Measurements from ENCODE around the gene ZNF774.
A peak's percentile ranks its signal among the peaks of the same experiment; 100 is the strongest.
"Not testable (repeated sequence)": the region's sequence is repeated elsewhere in the genome, so short reads cannot be mapped to it uniquely, and the experiment has no call there.

Gene ZNF774

GRCh38 chr15:90352107-90352893 lies at the start of gene ZNF774:
Gene ZNF774, plus strand, starts transcription at chr15:90352284. Its CDS starts 2,377 bp downstream, at chr15:90354661.
- DNase-seq (ENCODE audit: low spot score): peak; percentile 98

- not testable (repeated sequence) for DNase-seq (ENCODE audit: low spot score)
Measured at GRCh38 chr15:90305355-90305754, 46.7 kb upstream of the ZNF774 start.

GRCh38 chr15:90305932-90306331 lies 46.2 kb upstream of the ZNF774 start:
- DNase-seq (ENCODE audit: low spot score): no peak

DNA sequence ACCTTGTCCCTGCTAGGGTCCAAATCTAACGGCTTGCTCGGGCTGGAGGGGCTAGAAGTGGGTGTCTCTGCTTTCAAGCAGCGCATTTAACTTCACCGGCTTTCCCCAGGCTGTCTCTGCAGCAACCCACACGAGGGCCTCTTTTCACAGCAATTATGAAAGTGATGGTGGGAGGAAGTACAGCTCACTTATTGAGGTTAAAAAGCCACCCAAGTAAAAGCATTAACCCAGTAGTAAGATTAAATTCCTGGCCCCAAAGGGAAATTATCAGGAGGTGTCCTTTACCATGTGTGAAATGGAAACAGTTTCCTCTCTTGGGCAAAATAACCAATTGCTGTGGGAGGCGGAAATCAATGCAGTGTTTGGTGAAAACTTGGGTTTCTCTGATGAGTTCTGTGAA lies 45.5 kb upstream of the ZNF774 start:
- DNase-seq (ENCODE audit: low spot score): peak; percentile 77

DNA sequence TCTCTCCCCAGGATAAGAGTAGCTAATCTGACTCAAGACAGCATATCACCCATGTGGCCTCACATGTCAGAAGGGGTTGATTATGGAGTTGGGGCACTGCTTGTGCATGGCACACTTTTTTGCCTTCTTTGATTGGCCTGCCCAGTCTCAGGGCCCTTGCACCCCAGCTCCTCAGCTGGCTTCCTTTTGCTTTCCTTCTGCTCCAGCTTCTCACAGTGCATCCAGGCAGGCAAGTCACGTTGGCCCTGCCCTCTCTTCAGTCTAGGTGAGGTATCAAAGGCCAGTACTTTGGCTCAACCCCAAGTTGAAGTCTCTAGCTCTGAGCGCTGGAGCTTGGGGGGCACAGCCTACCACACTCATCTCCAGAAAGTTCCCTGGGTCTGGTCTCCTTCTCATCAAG lies 44.4 kb upstream of the ZNF774 start:
- DNase-seq (ENCODE audit: low spot score): no peak

- no peak for DNase-seq (ENCODE audit: low spot score)
Measured at GRCh38 chr15:90309020-90309419, 43.1 kb upstream of the ZNF774 start.

DNA sequence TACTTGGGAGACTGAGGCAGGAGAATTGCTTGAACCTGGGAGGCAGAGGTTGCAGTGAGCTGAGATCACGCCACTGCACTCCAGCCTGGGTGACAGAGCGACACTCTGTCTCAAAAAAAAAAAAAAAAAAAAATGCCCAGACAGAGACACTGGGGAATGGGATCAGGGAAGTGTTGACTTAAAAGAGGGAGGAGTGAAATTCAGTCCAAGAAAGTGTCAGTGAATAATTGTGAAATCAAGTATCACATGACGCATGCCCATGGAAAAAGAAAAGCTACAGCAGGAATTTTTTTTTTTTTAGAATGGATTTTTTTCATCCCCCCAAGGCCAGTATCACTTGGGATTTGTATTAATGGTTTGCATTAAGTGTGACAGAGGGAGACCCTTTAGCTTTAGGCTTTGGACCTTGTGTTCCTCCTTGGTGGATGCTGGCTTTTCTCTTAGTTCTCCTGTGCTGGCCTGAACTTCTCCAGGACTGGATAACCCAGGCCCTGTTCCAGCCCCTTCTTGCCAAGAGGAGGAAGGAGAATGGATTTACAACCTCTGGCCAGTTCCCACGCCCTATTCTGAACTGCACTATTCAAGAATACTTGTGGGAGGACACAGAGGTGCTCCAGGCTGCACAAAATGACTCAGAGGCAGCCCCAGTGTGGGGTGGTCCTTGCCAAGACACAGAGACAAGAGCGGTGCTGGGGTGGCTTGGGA lies 36.7 kb upstream of the ZNF774 start:
- DNase-seq (ENCODE audit: low spot score): no peak

DNA sequence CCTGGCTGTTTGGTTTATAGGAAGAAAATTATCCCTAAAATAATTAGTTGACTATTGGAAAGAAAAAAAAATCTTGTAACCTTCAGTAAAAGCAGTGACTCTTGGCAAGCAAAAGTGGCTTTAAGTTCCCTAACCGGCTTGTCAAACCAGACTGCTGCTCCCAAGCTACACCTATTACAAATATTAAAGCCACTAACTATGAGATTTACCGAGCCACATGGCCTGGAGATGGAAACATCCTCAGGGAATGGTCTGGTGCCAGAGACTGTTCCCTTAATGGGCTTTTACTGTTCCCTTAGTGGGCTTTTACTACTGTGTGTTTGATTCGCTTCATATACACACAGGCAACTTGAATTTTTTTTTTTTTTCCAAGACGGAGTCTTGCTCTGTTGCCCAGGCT lies 35.9 kb upstream of the ZNF774 start:
- DNase-seq (ENCODE audit: low spot score): no peak

GRCh38 chr15:90318591-90318990 lies 33.5 kb upstream of the ZNF774 start:
- DNase-seq (ENCODE audit: low spot score): no peak

DNA sequence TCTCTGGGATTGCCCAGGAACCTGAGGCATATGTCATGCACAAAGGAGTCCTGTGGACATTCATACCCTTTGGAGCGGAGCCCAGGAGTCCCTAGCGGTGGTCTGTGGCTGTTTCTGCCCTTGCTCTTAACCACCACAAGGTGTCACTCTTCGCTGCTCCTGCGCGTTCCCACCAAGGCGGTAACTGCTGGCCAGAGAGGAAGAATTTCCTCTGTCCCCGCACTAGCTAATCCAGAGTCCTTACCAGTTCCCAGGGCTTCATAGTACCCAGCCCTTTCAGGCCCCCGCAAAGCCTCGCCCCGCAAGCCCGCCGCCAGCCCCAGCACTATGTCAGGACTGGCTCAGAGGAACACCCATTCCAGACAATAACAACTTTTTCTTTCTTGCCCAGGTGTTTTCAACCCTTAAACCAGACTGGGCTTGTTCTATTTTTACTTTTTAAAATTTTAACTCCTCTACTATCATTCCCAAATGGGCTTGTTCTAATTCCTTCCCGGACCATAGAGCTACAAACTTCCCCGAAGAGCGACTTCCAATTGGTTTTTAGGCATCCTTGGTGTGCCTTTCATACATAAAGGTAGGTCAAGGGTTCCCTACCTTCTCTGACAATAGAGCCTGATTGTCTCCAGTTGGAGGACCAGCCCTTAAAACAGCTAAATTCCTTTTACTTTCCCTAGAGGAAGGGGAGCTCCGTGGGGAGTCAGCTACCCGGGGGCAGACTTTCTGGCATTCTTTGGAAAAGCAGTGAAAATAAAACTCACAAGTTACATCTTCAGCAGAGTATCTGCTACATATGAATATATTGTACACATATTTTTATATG lies 31.8 kb upstream of the ZNF774 start:
- DNase-seq (ENCODE audit: low spot score): peak; percentile 77

DNA sequence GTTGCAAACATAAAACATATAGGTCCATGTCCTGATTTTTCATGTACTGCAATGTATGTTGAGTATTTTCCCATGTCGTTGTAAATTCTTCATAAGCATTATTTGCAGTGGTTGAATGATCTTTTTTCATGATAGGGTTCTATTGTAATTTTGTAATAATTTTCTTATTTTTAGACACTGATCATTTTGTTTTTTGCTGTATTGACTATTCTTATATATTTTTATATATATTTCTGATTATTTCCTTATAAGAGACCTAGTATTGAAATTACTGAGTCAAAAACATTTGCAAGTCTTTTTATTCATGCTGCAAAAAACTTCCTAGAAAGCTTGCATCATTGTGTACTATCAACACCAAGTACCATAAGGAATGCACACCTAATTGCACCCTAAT lies 31.2 kb upstream of the ZNF774 start:
- DNase-seq (ENCODE audit: low spot score): no peak

GRCh38 chr15:90322538-90322937 lies 29.5 kb upstream of the ZNF774 start:
- DNase-seq (ENCODE audit: low spot score): no peak

DNA sequence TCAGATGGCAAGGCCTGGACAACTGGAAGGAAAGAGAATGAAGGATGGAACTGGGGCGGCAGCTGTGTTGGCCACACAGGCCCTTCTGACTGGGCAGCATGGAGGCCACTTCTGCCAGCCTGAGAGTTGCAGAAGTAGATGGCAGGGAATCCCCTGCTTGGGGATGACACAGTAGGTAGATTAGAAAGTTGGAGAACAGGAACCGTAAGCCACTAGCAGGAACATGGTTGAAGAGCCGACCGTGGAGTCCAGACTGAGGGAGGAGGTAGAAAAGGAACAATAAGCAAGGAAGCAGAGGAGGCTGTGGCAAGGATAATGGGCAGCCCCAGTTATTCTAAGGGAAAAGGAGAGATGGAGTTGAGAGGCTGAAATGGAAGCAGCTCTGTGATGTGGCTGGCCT lies 26.4 kb upstream of the ZNF774 start:
- DNase-seq (ENCODE audit: low spot score): no peak

- DNase-seq (ENCODE audit: low spot score): no peak
Measured at GRCh38 chr15:90326441-90326840, 25.6 kb upstream of the ZNF774 start.

DNA sequence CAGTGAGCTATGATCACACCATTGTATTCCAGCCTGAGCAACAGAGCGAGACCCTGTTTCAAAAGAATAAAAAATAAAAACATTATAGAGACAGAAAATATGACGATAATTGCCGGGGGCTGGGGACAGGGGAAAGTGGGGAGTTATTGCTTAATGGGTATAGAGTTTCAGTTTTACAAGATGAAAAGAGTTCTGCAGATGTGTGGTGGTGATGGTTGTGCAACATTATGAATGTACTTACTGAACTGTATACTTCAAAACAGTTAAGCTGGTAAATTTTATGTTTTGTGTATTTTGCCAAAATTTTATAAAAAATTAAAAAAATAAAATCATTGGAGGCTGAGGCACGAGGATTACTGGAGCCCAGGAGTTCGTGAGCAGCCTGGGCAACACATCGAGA lies 24.8 kb upstream of the ZNF774 start:
- peak; percentile 15 for DNase-seq (ENCODE audit: low spot score)

- no peak for DNase-seq (ENCODE audit: low spot score)
Measured at GRCh38 chr15:90334304-90334731, 17.8 kb upstream of the ZNF774 start.

DNA sequence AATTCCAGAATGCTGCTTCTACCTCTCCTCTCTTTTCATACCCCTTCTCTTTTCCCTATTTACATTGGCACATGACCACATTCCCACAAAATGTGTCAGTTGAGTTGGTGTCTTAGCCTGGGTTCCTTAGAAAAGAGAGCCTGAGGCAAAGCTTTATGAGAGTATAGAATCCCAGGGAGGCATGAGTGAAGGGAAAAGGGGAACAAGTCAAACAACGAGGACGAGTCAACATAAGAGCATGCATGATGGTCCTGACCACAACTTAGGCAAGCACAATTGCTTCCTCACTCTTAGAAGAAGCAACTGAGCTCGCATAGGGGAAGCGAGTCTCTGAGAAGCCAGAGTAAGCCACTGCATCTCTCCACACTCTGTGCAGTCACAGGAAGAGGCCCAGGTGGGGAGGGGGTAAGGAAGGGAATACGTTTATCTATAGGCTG lies 15.4 kb upstream of the ZNF774 start:
- DNase-seq (ENCODE audit: low spot score): no peak

DNA sequence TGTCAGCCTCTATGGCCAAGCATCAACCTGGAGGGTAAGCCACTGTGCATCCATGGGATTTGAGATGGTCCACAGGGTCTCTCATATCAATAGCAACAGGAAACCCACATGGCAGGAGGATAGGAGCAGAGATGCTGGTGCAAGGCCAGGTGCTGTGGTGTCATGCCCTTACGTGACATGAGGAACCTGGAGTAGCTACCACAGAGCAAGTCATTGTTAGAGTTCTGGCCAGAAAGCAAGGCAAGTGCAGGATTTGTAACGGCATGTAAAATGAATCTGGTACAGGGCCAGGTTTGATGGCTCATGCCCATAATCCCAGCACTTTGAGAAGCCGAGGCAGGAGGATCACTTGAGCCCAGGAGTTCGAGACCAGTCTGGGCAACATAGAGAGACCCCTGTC lies 14.8 kb upstream of the ZNF774 start:
- no peak for DNase-seq (ENCODE audit: low spot score)

- DNase-seq (ENCODE audit: low spot score): no peak
Measured at GRCh38 chr15:90338532-90338931, 13.6 kb upstream of the ZNF774 start.

GRCh38 chr15:90340345-90340744 lies 11.7 kb upstream of the ZNF774 start:
- no peak for DNase-seq (ENCODE audit: low spot score)

GRCh38 chr15:90343302-90343790 lies 8.7 kb upstream of the ZNF774 start:
- no peak for DNase-seq (ENCODE audit: low spot score)

- no peak for DNase-seq (ENCODE audit: low spot score)
Measured at GRCh38 chr15:90344662-90345061, 7.4 kb upstream of the ZNF774 start.

Measured in activated CD4-positive, alpha-beta T cell treated with anti-CD3 and anti-CD28 coated beads, Interleukin-2, Interleukin-4, amounts not matched to agents 100 ng/mL and 50 ng/mL, durations not matched to agents 16 hours and 8 hours (primary cell).